Fibroblast of villous mesenchyme (primary cell): ENCODE measurements around the gene TASP1. TPM values are rescaled to one million over a fixed set of nuclear protein-coding genes. Genes with fewer than 3 reads are reported as not detected.

Experiments used
- DNase-seq: peaks from one replicate; pipeline ENCODE4 v3.0.0-alpha.2; 2010; ENCODE audit warnings: low read depth
- H3K4me3 ChIP-seq: 2 replicates; pipeline ENCODE4 v1.5.1; 2011; ENCODE audit warnings: low read depth, mild to moderate bottlenecking, low read length
- total RNA-seq: library from RNA; depleted of rRNA; stranded (reverse); fragments of >200 nt; gene quantifications from 2 replicates; pipeline ENCODE4 v1.2.3, GENCODE V29; 2012
- TF ChIP-seq, protein P1 (sequence below): IDR thresholded peaks from 2 replicates; pipeline ENCODE4 v1.5.1; 2012; ENCODE audit warnings: low read depth, mild to moderate bottlenecking, low read length; ENCODE audit not compliant: insufficient read depth

Gene TASP1
- total RNA-seq, 1 donor, result 9.5 TPM

DNA sequence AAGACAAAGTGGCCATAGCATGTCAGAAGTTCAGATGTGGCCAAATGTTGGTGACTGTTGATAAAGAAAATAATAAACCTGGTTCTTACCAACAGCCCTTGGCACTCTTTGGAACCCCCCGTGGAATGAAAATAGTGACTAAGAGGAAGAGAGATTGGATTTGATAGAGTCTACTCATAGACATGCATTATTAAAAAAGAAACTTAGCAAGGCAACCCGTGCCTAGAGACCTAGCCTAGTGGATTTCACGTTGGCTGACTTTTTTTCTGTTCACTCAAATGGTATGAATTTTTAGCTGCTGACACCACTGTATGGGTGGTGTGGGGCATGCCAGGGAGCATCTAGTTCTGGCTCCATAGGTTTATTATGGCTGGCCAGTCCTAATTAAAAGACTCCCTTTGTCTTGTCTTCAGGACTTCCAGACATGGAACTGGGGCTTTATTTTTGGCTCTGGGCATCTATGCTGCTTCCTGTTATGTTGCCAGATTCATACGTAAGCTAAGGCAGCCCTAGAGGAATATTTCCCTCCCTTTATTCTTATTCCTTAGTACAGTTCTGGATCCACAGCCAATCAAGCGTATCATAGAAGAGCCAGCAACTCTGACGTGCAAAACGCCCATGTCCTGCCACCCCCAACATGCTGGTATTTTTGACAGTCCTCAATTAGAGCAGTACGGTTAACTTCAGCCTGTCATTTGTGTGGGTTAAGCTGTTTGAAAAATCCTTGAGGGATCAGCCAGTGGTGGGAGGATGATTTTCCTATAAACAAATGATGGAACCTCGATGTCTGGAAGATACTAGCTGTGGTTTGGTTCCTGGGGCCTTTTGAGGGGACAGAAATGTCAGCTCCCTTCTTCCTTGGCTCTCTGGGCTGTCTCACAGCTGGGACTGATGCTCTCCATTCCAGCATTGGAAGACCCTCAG is 290.2 kb downstream of the TASP1 start:
- TF ChIP-seq, protein P1, sequence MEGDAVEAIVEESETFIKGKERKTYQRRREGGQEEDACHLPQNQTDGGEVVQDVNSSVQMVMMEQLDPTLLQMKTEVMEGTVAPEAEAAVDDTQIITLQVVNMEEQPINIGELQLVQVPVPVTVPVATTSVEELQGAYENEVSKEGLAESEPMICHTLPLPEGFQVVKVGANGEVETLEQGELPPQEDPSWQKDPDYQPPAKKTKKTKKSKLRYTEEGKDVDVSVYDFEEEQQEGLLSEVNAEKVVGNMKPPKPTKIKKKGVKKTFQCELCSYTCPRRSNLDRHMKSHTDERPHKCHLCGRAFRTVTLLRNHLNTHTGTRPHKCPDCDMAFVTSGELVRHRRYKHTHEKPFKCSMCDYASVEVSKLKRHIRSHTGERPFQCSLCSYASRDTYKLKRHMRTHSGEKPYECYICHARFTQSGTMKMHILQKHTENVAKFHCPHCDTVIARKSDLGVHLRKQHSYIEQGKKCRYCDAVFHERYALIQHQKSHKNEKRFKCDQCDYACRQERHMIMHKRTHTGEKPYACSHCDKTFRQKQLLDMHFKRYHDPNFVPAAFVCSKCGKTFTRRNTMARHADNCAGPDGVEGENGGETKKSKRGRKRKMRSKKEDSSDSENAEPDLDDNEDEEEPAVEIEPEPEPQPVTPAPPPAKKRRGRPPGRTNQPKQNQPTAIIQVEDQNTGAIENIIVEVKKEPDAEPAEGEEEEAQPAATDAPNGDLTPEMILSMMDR, result no peak
- no peak overlapping the region for H3K4me3 ChIP-seq
- peak; percentile 34 for DNase-seq

DNA sequence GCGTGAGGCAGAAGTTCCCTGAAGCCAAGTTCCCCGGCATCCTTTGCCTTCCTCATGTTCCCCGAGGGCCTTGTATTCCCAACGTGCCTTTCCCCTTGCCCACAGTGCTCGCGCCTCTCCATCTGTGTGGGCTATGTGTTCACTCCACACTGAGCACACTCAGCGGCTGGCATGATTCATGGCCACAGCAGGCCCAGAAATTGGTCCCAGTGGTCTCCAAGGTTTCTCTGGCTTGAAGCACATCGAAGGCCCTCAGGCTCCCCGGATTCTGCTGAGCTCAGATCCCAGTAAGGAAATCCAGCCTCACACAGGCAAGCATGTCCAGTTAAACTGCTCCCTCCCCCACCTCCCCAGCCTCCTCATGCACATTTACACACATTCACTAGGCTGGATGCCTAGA is 294.1 kb downstream of the TASP1 start:
- no peak for DNase-seq
- TF ChIP-seq, protein P1, result no peak
- no peak overlapping the region for H3K4me3 ChIP-seq

DNA sequence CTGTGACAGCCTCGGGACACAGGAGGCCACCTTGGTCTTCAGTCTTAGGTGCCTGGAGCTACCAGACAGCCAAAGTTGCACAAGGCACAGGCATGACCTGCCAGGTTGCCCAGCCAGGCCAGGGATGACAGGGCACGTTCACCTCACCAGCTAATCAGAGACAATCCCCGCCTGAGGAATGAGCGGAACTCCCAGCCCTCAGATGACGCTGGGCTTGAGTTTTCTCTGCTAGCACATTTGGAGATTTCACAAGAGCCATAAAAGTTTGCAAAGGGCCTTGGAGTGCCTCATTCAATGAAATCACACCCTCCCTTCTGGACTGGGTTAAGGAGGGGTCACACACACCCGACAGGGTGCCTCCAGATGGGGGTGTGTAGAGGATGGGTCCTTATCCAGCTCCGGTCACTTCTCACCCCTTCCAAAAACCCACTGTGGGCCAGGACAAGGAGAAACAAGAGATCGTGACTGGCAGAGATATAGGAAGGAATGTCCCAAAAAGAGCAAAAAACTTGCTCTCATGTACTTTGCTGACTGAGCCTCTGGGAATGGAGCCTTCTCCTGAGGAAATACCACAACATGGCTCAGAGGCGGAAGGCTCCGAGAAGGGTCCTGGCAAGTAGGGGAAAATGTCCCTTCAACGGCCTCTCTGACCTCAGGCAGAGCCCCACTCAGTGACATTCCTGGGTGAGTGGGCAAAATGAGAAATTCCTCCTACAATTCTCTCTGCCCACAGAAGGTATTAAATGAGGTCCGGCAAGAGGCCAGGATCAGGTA is 296.1 kb downstream of the TASP1 start:
- TF ChIP-seq, protein P1, result no peak
- H3K4me3 ChIP-seq, result no peak overlapping the region
- peak; percentile 89 for DNase-seq

DNA sequence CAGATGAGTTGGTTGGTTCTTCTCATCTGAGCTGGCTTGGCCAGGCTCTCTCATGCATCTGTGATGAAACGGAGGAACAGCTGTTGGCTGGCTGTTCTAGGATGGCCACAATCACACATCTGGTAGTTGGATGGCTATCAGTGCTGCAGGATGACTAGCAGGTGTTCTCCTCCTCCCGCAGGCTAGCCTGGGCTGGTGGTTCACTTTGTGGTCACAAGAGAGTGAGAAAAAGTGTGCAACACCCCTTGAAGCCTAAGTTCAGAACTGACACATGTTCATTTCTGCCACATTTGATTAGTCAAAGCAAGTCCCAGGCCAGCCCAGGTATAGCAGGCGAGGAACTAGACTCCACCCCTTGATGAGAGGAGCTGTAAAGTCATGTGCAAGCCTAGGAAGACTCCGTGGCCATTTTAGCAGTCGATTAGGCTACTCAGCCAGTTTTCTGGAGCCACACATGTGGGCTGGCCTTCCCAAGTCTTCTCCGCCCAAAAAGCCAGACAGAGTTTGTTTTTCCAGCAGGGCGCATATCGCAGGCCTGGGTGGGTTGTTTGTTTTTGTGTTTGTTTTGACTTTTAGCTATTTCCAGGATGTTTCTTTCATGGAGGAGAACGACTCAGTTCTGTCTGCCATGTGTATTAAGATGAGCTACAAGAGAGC is 296.9 kb downstream of the TASP1 start:
- TF ChIP-seq, protein P1, result no peak
- DNase-seq, result no peak
- no peak overlapping the region for H3K4me3 ChIP-seq

DNA sequence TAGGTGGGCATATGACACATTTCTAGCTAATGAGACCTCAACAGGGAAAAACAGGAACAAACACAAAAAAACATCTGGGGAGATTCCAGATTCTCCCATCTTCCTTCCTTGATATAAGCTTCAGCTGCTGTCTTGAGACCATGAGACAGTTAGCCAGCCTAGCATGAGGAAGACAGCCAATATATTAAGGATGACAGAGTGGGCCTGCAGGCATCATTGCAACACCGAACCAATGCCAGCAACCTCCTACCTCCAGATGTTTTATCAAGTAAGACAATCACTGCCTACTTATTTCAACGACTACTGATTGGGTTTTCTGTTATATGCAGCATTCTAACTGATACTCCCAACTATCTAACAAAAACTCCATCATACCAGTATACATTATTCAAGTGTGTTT is 298.6 kb downstream of the TASP1 start:
- H3K4me3 ChIP-seq, result no peak overlapping the region
- peak; percentile 25 for DNase-seq
- TF ChIP-seq, protein P1, result no peak

Other genes with a start within 250 kb of the TASP1 start
- gene ESF1, start 146.0 kb upstream of the TASP1 start, total RNA-seq, result 7.4 and 13.8 TPM in 2 replicates
- 16.0 and 22.9 TPM in 2 replicates for gene NDUFAF5, start 146.1 kb upstream of the TASP1 start, total RNA-seq